ENCODE data around the gene MARCKSL1. TPM values are rescaled to one million over a fixed set of nuclear protein-coding genes. Genes with fewer than 3 reads are reported as not detected.
"Not testable (repeated sequence)": the region's sequence is repeated elsewhere in the genome, so short reads cannot be mapped to it uniquely, and the experiment has no call there.

Gene MARCKSL1
- total RNA-seq, 2 experiments from 2014 or later, result 23.4 to 23.6 TPM

- Histone ChIP-seq H3K4me3 (ENCODE audit: low read length) (no peak overlapping the region), H3K27ac (ENCODE audit: low read depth in 1 of 2, low read length in 2 of 2) (no peak overlapping the region), H3K9me3 (ENCODE audit: control insufficient read depth in 1 of 2, insufficient read depth in 1 of 2, low read length in 2 of 2) (no peaks in the 10 kb centered on the region), H3K27me3 (ENCODE audit: control insufficient read depth in 1 of 2, insufficient read depth in 2 of 2, low read length in 2 of 2) (no peaks in the 10 kb centered on the region), H3K36me3 (ENCODE audit: insufficient read depth, low read length) (peaks cover 54% of the 10 kb centered on the region), H3K4me1 (ENCODE audit: insufficient read depth, low read length) (peaks cover 31% of the 10 kb centered on the region)
- TF ChIP-seq CTCF (IDR thresholded peaks at IDR 0.05), result no peak
- peaks cover 69% of the 10 kb centered on the region for H3K4me1 Mint-ChIP-seq (ENCODE audit: low read depth)
- H3K36me3 Mint-ChIP-seq (ENCODE audit: low read depth), result peaks cover 74% of the 10 kb centered on the region
- no peak for ATAC-seq (ENCODE audit: poor library complexity)
- no peak for DNase-seq
- H3K27me3 Mint-ChIP-seq, result no peaks in the 10 kb centered on the region
- POLR2A ChIA-PET, result interaction anchor here (1.0 kb wide), 1 partner anchor 12 kb away, joined by 3 read pairs; no protein-coding TSS in a partner anchor
- CTCF ChIA-PET, result interaction anchor here (0.8 to 1.3 kb wide), 2 partner anchors 49 to 55 kb away, joined by 3 to 4 read pairs; no protein-coding TSS in a partner anchor
- intact Hi-C loops (cut with DNase I, micrococcal nuclease), result no loop called here
- H3K9me3 Mint-ChIP-seq, result no peaks in the 10 kb centered on the region
- H3K4me3 Mint-ChIP-seq, result no peak overlapping the region
- peak overlapping the region; percentile 42 for H3K27ac Mint-ChIP-seq
Measured at GRCh38 chr1:32303358-32303757, 32.7 kb downstream of the MARCKSL1 start.

GRCh38 chr1:32299327-32299726, 36.7 kb downstream of the MARCKSL1 start:
- H3K27me3 ChIP-seq (ENCODE audit: control insufficient read depth in 1 of 2, insufficient read depth in 2 of 2, low read length in 2 of 2), result no peaks in the 10 kb centered on the region
- H3K27ac ChIP-seq (ENCODE audit: low read depth in 1 of 2, low read length in 2 of 2), result peak overlapping the region; percentile 4 to 15
- no peaks in the 10 kb centered on the region for H3K9me3 Mint-ChIP-seq
- no peaks in the 10 kb centered on the region for H3K9me3 ChIP-seq (ENCODE audit: control insufficient read depth in 1 of 2, insufficient read depth in 1 of 2, low read length in 2 of 2)
- ChIA-PET CTCF (interaction anchor here (1.8 kb wide), 1 partner anchor 59 kb away, joined by 7 read pairs; no protein-coding TSS in a partner anchor), POLR2A (no interaction called here)
- ATAC-seq (ENCODE audit: poor library complexity), result no peak
- H3K27me3 Mint-ChIP-seq, result no peaks in the 10 kb centered on the region
- DNase-seq, result no peak
- peak overlapping the region; percentile 62 for H3K27ac Mint-ChIP-seq
- no peak overlapping the region for H3K4me3 Mint-ChIP-seq
- H3K36me3 ChIP-seq (ENCODE audit: insufficient read depth, low read length), result peaks cover 50% of the 10 kb centered on the region
- H3K4me1 ChIP-seq (ENCODE audit: insufficient read depth, low read length), result peaks cover 54% of the 10 kb centered on the region
- peaks cover 65% of the 10 kb centered on the region for H3K36me3 Mint-ChIP-seq (ENCODE audit: low read depth)
- intact Hi-C loops (cut with DNase I, micrococcal nuclease), result loop anchor here in 1 of 2 experiments (5.0 kb wide), 1 partner anchor 53 kb away; no protein-coding TSS in a partner anchor
- H3K4me1 Mint-ChIP-seq (ENCODE audit: low read depth), result peaks cover 73% of the 10 kb centered on the region
- TF ChIP-seq CTCF (IDR thresholded peaks at IDR 0.05), result no peak
- no peak overlapping the region for H3K4me3 ChIP-seq (ENCODE audit: low read length)

- H3K36me3 Mint-ChIP-seq (ENCODE audit: low read depth), result peaks cover 54% of the 10 kb centered on the region
- intact Hi-C loops (cut with DNase I, micrococcal nuclease), result loop anchor here in 1 of 2 experiments (5.0 kb wide), 1 partner anchor 54 kb away; no protein-coding TSS in a partner anchor
- peaks cover 65% of the 10 kb centered on the region for H3K4me1 ChIP-seq (ENCODE audit: insufficient read depth, low read length)
- CTCF ChIA-PET; ATAC-seq (ENCODE audit: poor library complexity); H3K9me3 ChIP-seq (ENCODE audit: control insufficient read depth in 1 of 2, insufficient read depth in 1 of 2, low read length in 2 of 2); H3K27me3 Mint-ChIP-seq; DNase-seq; H3K9me3 Mint-ChIP-seq; H3K4me3 Mint-ChIP-seq; POLR2A ChIA-PET; H3K4me3 ChIP-seq (ENCODE audit: low read length); H3K27ac ChIP-seq (ENCODE audit: low read depth in 1 of 2, low read length in 2 of 2); H3K27me3 ChIP-seq (ENCODE audit: control insufficient read depth in 1 of 2, insufficient read depth in 2 of 2, low read length in 2 of 2): not testable (repeated sequence)
- peaks cover 39% of the 10 kb centered on the region for H3K36me3 ChIP-seq (ENCODE audit: insufficient read depth, low read length)
- peak overlapping the region; percentile 56 for H3K27ac Mint-ChIP-seq
- peaks cover 70% of the 10 kb centered on the region for H3K4me1 Mint-ChIP-seq (ENCODE audit: low read depth)
Measured at GRCh38 chr1:32298211-32298610, 37.8 kb downstream of the MARCKSL1 start.

Measured in CD4-positive, alpha-beta T cell (primary cell).